Upper lobe of left lung (tissue), 6 donors: Measurements from ENCODE around the gene CENPN. TPM values are rescaled to one million over a fixed set of nuclear protein-coding genes. Genes with fewer than 3 reads are reported as not detected.

Experiments used
- ATAC-seq, 2 donors: fragments of 200-7000 bp; cut with Tn5 transposase; one replicate each; pipeline ENCODE4 v1.9.1; 2022; ENCODE audit warnings: mild to moderate bottlenecking in 2 of 2, moderate library complexity in 2 of 2; ENCODE audit not compliant: low FRiP score in 2 of 2
- DNase-seq, 2 donors: peaks; one replicate each; pipeline ENCODE4 v3.0.0-alpha.2; 2019 to 2020
- H3K27ac ChIP-seq, 4 donors: fragments of 200-600 bp; sonication (generic); one replicate each; pipeline ENCODE4 v1.5.1; 2016 to 2019
- H3K27me3 ChIP-seq, 4 donors: fragments of 200-600 bp; sonication (generic); one replicate each; pipeline ENCODE4 v1.5.1; 2017 to 2019
- H3K36me3 ChIP-seq, 4 donors: fragments of 200-600 bp; sonication (generic); one replicate each; pipeline ENCODE4 v1.5.1; 2016 to 2019
- H3K4me1 ChIP-seq, 4 donors: fragments of 200-600 bp; sonication (generic); one replicate each; pipeline ENCODE4 v1.5.1; 2018 to 2019
- H3K4me3 ChIP-seq, 4 donors: fragments of 200-600 bp; sonication (generic); one replicate each; pipeline ENCODE4 v1.5.1; 2017 to 2019; ENCODE audit warnings: mild to moderate bottlenecking in 2 of 4, moderate library complexity in 1 of 4
- H3K9me3 ChIP-seq, 4 donors: fragments of 200-600 bp; sonication (generic); one replicate each; pipeline ENCODE4 v1.5.1; 2018 to 2019
- CTCF ChIP-seq, 6 experiments: fragments of 450-650 bp in 4 of 6; fragments of 200-600 bp in 2 of 6; sonication (generic) in 2 of 6; IDR thresholded peaks; one replicate each; pipeline ENCODE4 v1.5.1; 2016 to 2019; ENCODE audit warnings: antibody characterized with exemption in 6 of 6
- EP300 ChIP-seq, 4 donors: sonication (generic); formaldehyde crosslinking; IDR thresholded peaks; one replicate each; pipeline ENCODE4 v1.5.1; 2017; ENCODE audit warnings: antibody characterized with exemption in 4 of 4, control low read depth in 2 of 4
- POLR2A ChIP-seq, 4 donors: fragments of 450-650 bp; IDR thresholded peaks; one replicate each; pipeline ENCODE4 v1.5.1; 2016 to 2017; ENCODE audit warnings: antibody characterized with exemption in 4 of 4, mild to moderate bottlenecking in 2 of 4
- POLR2AphosphoS5 ChIP-seq, 2 donors: sonication (generic); formaldehyde crosslinking; IDR thresholded peaks; one replicate each; pipeline ENCODE4 v1.5.1; 2017; ENCODE audit warnings: antibody characterized with exemption in 2 of 2
- WGBS, 2 donors: methylation state at CpG; one replicate each; pipeline ENCODE4 v1.1.5; 2017 to 2018; 5-methylcytosine and 5-hydroxymethylcytosine counted together
- total RNA-seq, 6 donors: library from RNA; depleted of rRNA in 4 of 6; stranded (reverse); fragments of >200 nt in 4 of 6; gene quantifications; one replicate each; pipeline versions ENCODE4 v1.1.0 to v1.2.1, GENCODE V29; 2016 to 2021
- donor health status: DM: no; HTN: no; CAD: no; lungs with moderate emphysema.
- donor health status: DM: no; HTN: yes; CAD: no; lungs with severe emphysema.

Gene CENPN
- total RNA-seq, 6 donors from 2014 or later, result 3.1 to 10.9 (median 7.1) TPM

- H3K9me3 ChIP-seq, result no peaks in the 10 kb centered on the region
- H3K27me3 ChIP-seq, result no peaks in the 10 kb centered on the region
- TF ChIP-seq EP300 (IDR thresholded peaks at IDR 0.05), result no peak
- TF ChIP-seq CTCF (IDR thresholded peaks at IDR 0.05), result no peak
- TF ChIP-seq POLR2AphosphoS5 (IDR thresholded peaks at IDR 0.05), result no peak
- TF ChIP-seq POLR2A (IDR thresholded peaks at IDR 0.05), result no peak
- H3K4me3 ChIP-seq, result no peak overlapping the region
- DNase-seq (no peak), ATAC-seq (no peak)
- H3K4me1 ChIP-seq, result no peaks in the 10 kb centered on the region
- no peak overlapping the region for H3K27ac ChIP-seq
- WGBS, 2 donors, result 89 to 92% methylated on average over 6 of the region's 6 CpGs
- H3K36me3 ChIP-seq, result peaks cover 0 to 8% (median 7%) of the 10 kb centered on the region in 4 donors
Observed at GRCh38 chr16:80984124-80984892, 22.7 kb upstream of the CENPN start.

GRCh38 chr16:80985611-80986010 is 21.4 kb upstream of the CENPN start:
- H3K27ac ChIP-seq, result no peak overlapping the region
- WGBS, 2 donors, result 34 to 47% methylated on average over 2 of the region's 2 CpGs
- H3K4me1 ChIP-seq, result no peaks in the 10 kb centered on the region
- ATAC-seq, result no peak
- H3K27me3 ChIP-seq, result no peaks in the 10 kb centered on the region
- no peak overlapping the region for H3K4me3 ChIP-seq
- no peak for TF ChIP-seq POLR2A (IDR thresholded peaks at IDR 0.05)
- no peak for TF ChIP-seq EP300 (IDR thresholded peaks at IDR 0.05)
- no peak for DNase-seq
- H3K9me3 ChIP-seq, result no peaks in the 10 kb centered on the region
- peaks cover 0 to under 1% (median 0%) of the 10 kb centered on the region in 4 donors for H3K36me3 ChIP-seq

GRCh38 chr16:80986557-80986956 is 20.5 kb upstream of the CENPN start:
- no peaks in the 10 kb centered on the region for H3K4me1 ChIP-seq
- H3K27me3 ChIP-seq, result no peaks in the 10 kb centered on the region
- H3K9me3 ChIP-seq, result no peaks in the 10 kb centered on the region
- DNase-seq (no peak), ATAC-seq (no peak)
- H3K4me3 ChIP-seq, result no peak overlapping the region
- no peak overlapping the region for H3K27ac ChIP-seq
- H3K36me3 ChIP-seq, result peaks cover 0 to 5% (median 2%) of the 10 kb centered on the region in 4 donors
- 71 to 75% methylated on average over 2 of the region's 2 CpGs for WGBS, 2 donors
- TF ChIP-seq POLR2AphosphoS5 (IDR thresholded peaks at IDR 0.05), result no peak
- no peak for TF ChIP-seq POLR2A (IDR thresholded peaks at IDR 0.05)
- no peak for TF ChIP-seq EP300 (IDR thresholded peaks at IDR 0.05)
- TF ChIP-seq CTCF (IDR thresholded peaks at IDR 0.05), result no peak

- no peaks in the 10 kb centered on the region for H3K9me3 ChIP-seq
- TF ChIP-seq POLR2AphosphoS5 (IDR thresholded peaks at IDR 0.05), result no peak
- no peak for TF ChIP-seq CTCF (IDR thresholded peaks at IDR 0.05)
- TF ChIP-seq EP300 (IDR thresholded peaks at IDR 0.05), result no peak
- TF ChIP-seq POLR2A (IDR thresholded peaks at IDR 0.05), result no peak
- H3K4me1 ChIP-seq, result no peaks in the 10 kb centered on the region
- H3K4me3 ChIP-seq, result no peak overlapping the region
- no peak for ATAC-seq
- no peaks in the 10 kb centered on the region for H3K27me3 ChIP-seq
- WGBS, 2 donors, result 75 to 76% methylated on average over 7 of the region's 7 CpGs
- H3K36me3 ChIP-seq, result peaks cover 0 to 5% (median 2%) of the 10 kb centered on the region in 4 donors
- H3K27ac ChIP-seq, result no peak overlapping the region
- DNase-seq, result no peak
Observed at GRCh38 chr16:80988756-80989155, 18.3 kb upstream of the CENPN start.

- Histone ChIP-seq H3K4me3 (no peak overlapping the region), H3K27me3 (no peaks in the 10 kb centered on the region), H3K9me3 (no peaks in the 10 kb centered on the region), H3K27ac (no peak overlapping the region), H3K36me3 (peaks cover 0 to 5% (median 2%) of the 10 kb centered on the region in 4 donors), H3K4me1 (no peaks in the 10 kb centered on the region)
- DNase-seq (no peak), ATAC-seq (no peak)
- WGBS, 2 donors, result 47 to 48% methylated on average over 2 of the region's 2 CpGs
- no peak for TF ChIP-seq POLR2AphosphoS5 (IDR thresholded peaks at IDR 0.05)
- no peak for TF ChIP-seq CTCF (IDR thresholded peaks at IDR 0.05)
- no peak for TF ChIP-seq POLR2A (IDR thresholded peaks at IDR 0.05)
- no peak for TF ChIP-seq EP300 (IDR thresholded peaks at IDR 0.05)
Observed at GRCh38 chr16:80989801-80990200, 17.2 kb upstream of the CENPN start.
